Hepatocyte (in vitro differentiated cells): ENCODE measurements around the gene PDE8B. TPM values are rescaled to one million over a fixed set of nuclear protein-coding genes. Genes with fewer than 3 reads are reported as not detected.

Source experiments
- DNase-seq: peaks from one replicate; pipeline ENCODE4 v3.0.0-alpha.2; 2016; ENCODE audit warnings: low spot score
- H2AFZ ChIP-seq: fragments of 200-600 bp; sonication (generic); 2 replicates; pipeline ENCODE4 v1.6.0; 2016; ENCODE audit warnings: antibody characterized with exemption, mild to moderate bottlenecking
- H3K27ac ChIP-seq: fragments of 200-600 bp; sonication (generic); 2 replicates; pipeline ENCODE4 v1.5.1; 2016; ENCODE audit warnings: mild to moderate bottlenecking
- H3K27me3 ChIP-seq: fragments of 200-600 bp; sonication (generic); 2 replicates; pipeline ENCODE4 v1.6.1; 2016
- H3K36me3 ChIP-seq: fragments of 200-600 bp; sonication (generic); replicated peaks from 2 replicates; pipeline ENCODE4 v1.5.1; 2016; ENCODE audit warnings: low read depth; ENCODE audit not compliant: insufficient read depth
- H3K4me1 ChIP-seq: fragments of 200-600 bp; sonication (generic); 2 replicates; pipeline ENCODE4 v1.5.1; 2016; ENCODE audit warnings: mild to moderate bottlenecking, moderate library complexity; ENCODE audit not compliant: insufficient read depth
- H3K4me2 ChIP-seq: fragments of 200-600 bp; sonication (generic); 2 replicates; pipeline ENCODE4 v1.6.0; 2016
- H3K4me3 ChIP-seq: fragments of 200-600 bp; sonication (generic); 2 replicates; pipeline ENCODE4 v1.5.1; 2016; ENCODE audit warnings: mild to moderate bottlenecking
- H3K79me2 ChIP-seq: fragments of 200-600 bp; sonication (generic); 2 replicates; pipeline ENCODE4 v1.6.0; 2017; ENCODE audit warnings: mild to moderate bottlenecking
- H3K9me2 ChIP-seq: fragments of 200-600 bp; sonication (generic); replicated peaks from 2 replicates; pipeline ENCODE4 v1.6.0; 2017; ENCODE audit warnings: mild to moderate bottlenecking; ENCODE audit not compliant: insufficient read depth
- H3K9me3 ChIP-seq: fragments of 200-600 bp; sonication (generic); 2 replicates; pipeline ENCODE4 v1.5.1; 2016; ENCODE audit warnings: low read depth, mild to moderate bottlenecking
- H4K20me1 ChIP-seq: fragments of 200-600 bp; sonication (generic); 2 replicates; pipeline ENCODE4 v1.6.0; 2016; ENCODE audit warnings: mild to moderate bottlenecking; ENCODE audit not compliant: insufficient read depth, poor library complexity, severe bottlenecking
- CTCF ChIP-seq: fragments of 200-600 bp; sonication (generic); IDR thresholded peaks from 2 replicates; pipeline ENCODE4 v1.5.1; 2016; ENCODE audit warnings: antibody characterized with exemption, mild to moderate bottlenecking; ENCODE audit not compliant: poor library complexity
- EZH2 ChIP-seq: fragments of 200-600 bp; sonication (generic); IDR thresholded peaks from 2 replicates; pipeline ENCODE4 v1.6.1; 2016; ENCODE audit warnings: antibody characterized with exemption, mild to moderate bottlenecking, borderline replicate concordance
- EZH2phosphoT487 ChIP-seq: fragments of 200-600 bp; sonication (generic); IDR thresholded peaks from one replicate; pipeline ENCODE4 v1.6.1; 2018; ENCODE audit warnings: antibody characterized with exemption, mild to moderate bottlenecking, low read depth, moderate library complexity; ENCODE audit not compliant: unreplicated experiment, severe bottlenecking
- WGBS: methylation state at CpG from one replicate; pipeline ENCODE4 v1.1.6; 2016; ENCODE audit warnings: low lambda C conversion rate; ENCODE audit errors: missing lambda C conversion rate; 5-methylcytosine and 5-hydroxymethylcytosine counted together
- polyA plus RNA-seq: library from polyadenylated mRNA; unstranded; fragments of >200 nt; fragmentation: Nextera tagmentation; extraction: Ambion mirVana; gene quantifications from 2 replicates; pipeline ENCODE4 v1.2.1, GENCODE V29; 2016
- total RNA-seq: library from RNA; depleted of rRNA; stranded (reverse); fragments of >200 nt; gene quantifications from 2 replicates; pipeline ENCODE4 v1.2.3, GENCODE V29; 2014

The PDE8B gene
- total and polyA plus RNA-seq, 2 experiments from 2014 or later, result 8.3 to 9.2 TPM

GRCh38 chr5:77239126-77239741, 28.8 kb downstream of the PDE8B start:
- Histone ChIP-seq H4K20me1 (no peaks in the 10 kb centered on the region), H3K4me1 (no peaks in the 10 kb centered on the region), H3K36me3 (no peaks in the 10 kb centered on the region), H3K4me2 (no peak overlapping the region), H3K9me2 (no peaks in the 10 kb centered on the region), H3K79me2 (no peaks in the 10 kb centered on the region), H3K27me3 (no peaks in the 10 kb centered on the region), H3K27ac (no peak overlapping the region), H3K9me3 (no peaks in the 10 kb centered on the region), H2AFZ (no peak overlapping the region), H3K4me3 (no peak overlapping the region)
- TF ChIP-seq EZH2, result no peak
- peak; percentile 36 for TF ChIP-seq CTCF
- TF ChIP-seq EZH2phosphoT487, result no peak
- 49% methylated on average over 3 of the region's 3 CpGs for WGBS
- DNase-seq, result no peak

GRCh38 chr5:77241444-77241843, 31.0 kb downstream of the PDE8B start:
- Histone ChIP-seq H3K27ac (no peak overlapping the region), H3K4me1 (no peaks in the 10 kb centered on the region), H3K36me3 (no peaks in the 10 kb centered on the region), H2AFZ (no peak overlapping the region), H3K27me3 (no peaks in the 10 kb centered on the region), H3K79me2 (no peaks in the 10 kb centered on the region), H3K9me3 (no peaks in the 10 kb centered on the region), H3K4me2 (no peak overlapping the region), H4K20me1 (no peaks in the 10 kb centered on the region), H3K9me2 (no peaks in the 10 kb centered on the region), H3K4me3 (no peak overlapping the region)
- no peak for TF ChIP-seq EZH2phosphoT487
- no peak for TF ChIP-seq CTCF
- TF ChIP-seq EZH2, result no peak
- DNase-seq, result no peak
- 61% methylated on average over 1 of the region's 1 CpG for WGBS

- TF ChIP-seq CTCF, result no peak
- TF ChIP-seq EZH2phosphoT487, result no peak
- no peak for TF ChIP-seq EZH2
- Histone ChIP-seq H3K79me2 (no peaks in the 10 kb centered on the region), H3K9me3 (no peaks in the 10 kb centered on the region), H3K9me2 (no peaks in the 10 kb centered on the region), H3K4me3 (no peak overlapping the region), H3K36me3 (no peaks in the 10 kb centered on the region), H4K20me1 (no peaks in the 10 kb centered on the region), H2AFZ (no peak overlapping the region), H3K27ac (no peak overlapping the region), H3K4me1 (no peaks in the 10 kb centered on the region), H3K27me3 (no peaks in the 10 kb centered on the region), H3K4me2 (no peak overlapping the region)
- no peak for DNase-seq
- 87% methylated on average over 2 of the region's 2 CpGs for WGBS
Measured at GRCh38 chr5:77249475-77249874, 39.0 kb downstream of the PDE8B start.
